ENCODE results near the gene ALKBH8.
A peak's percentile ranks its signal among the peaks of the same experiment; 100 is the strongest.

Gene ALKBH8

DNA sequence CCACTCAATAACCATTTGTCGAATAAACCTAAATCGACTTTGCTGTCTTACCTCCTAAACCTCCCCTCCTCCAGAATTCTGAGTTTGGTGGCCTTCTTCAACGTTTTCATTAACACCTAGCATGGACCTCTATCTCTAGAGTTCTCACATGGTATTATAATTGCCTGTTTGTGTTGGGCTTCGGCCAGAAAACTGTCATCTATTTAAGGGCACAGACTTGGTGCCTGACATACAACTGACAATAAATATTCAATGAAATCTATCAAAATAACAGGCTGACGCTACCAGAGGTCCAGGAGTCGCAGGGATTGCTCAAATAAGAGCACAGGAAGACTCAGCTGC lies 687 bp downstream of the ALKBH8 start:
- TF ChIP-seq, protein P1, sequence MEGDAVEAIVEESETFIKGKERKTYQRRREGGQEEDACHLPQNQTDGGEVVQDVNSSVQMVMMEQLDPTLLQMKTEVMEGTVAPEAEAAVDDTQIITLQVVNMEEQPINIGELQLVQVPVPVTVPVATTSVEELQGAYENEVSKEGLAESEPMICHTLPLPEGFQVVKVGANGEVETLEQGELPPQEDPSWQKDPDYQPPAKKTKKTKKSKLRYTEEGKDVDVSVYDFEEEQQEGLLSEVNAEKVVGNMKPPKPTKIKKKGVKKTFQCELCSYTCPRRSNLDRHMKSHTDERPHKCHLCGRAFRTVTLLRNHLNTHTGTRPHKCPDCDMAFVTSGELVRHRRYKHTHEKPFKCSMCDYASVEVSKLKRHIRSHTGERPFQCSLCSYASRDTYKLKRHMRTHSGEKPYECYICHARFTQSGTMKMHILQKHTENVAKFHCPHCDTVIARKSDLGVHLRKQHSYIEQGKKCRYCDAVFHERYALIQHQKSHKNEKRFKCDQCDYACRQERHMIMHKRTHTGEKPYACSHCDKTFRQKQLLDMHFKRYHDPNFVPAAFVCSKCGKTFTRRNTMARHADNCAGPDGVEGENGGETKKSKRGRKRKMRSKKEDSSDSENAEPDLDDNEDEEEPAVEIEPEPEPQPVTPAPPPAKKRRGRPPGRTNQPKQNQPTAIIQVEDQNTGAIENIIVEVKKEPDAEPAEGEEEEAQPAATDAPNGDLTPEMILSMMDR (IDR thresholded peaks at IDR 0.05; ENCODE audit: control insufficient read depth, insufficient read depth, low read depth, low read length, missing control alignments): no peak
- DNase-seq (ENCODE audit: low read depth): no peak
- H3K4me3 ChIP-seq (ENCODE audit: control insufficient read depth, low read depth, low read length): peak overlapping the region; percentile 68

GRCh38 chr11:107563702-107564101 lies 1.8 kb downstream of the ALKBH8 start:
- H3K4me3 ChIP-seq (ENCODE audit: control insufficient read depth, low read depth, low read length): no peak overlapping the region

DNA sequence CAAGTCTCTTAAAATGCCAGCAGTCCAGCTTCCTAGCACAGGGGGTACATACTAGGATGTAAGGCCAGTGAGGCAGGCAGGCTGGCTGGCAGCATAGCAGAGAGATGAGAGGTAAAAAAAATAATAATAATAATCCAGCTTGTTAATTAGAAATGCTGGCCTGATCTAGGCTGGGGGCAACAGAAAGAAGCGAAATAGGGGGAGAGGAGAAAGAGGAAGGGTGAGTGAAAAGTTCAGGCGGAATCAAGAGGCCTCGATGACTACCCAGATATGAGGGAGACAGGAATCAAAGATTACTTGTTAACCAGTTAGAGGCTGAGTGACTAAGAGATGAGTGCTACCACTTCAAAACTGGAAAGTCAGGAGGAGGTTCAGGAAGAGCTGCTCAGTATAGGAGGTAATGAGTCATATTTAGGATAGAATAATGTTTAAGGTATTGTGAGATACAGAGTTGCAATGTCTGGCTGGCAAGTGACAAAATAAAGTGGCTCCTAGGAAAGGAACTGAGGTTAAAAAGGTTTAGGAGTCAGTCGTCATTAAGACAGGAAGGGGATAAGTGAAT lies 2.8 kb downstream of the ALKBH8 start:
- DNase-seq (ENCODE audit: low read depth): no peak
- H3K4me3 ChIP-seq (ENCODE audit: control insufficient read depth, low read depth, low read length): no peak overlapping the region
- TF ChIP-seq, protein P1 (IDR thresholded peaks at IDR 0.05; ENCODE audit: control insufficient read depth, insufficient read depth, low read depth, low read length, missing control alignments): no peak

More at GRCh38 chr11:107563702-107564101, 1.8 kb downstream of the ALKBH8 start:
- no peak for DNase-seq (ENCODE audit: low read depth)
- TF ChIP-seq, protein P1 (IDR thresholded peaks at IDR 0.05; ENCODE audit: control insufficient read depth, insufficient read depth, low read depth, low read length, missing control alignments): peak; percentile 63

DNA sequence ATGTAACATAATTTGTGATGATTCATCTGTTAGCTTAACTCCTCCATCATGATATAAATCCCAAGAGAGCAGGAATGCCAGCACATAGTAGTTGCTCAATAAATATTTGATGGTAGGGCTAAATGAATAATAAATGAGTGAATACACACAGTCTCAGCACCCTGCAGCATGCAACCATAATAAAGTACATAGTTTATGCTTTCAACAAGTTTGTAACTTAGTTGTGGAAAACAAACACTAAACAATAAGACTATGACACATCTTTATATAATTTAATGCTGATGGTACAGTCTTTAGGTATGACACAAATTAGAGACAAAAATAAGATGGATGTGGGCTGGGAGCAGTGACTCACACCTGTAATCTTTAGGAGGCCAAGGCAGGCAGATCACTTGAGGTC lies 3.8 kb downstream of the ALKBH8 start:
- TF ChIP-seq, protein P1 (IDR thresholded peaks at IDR 0.05; ENCODE audit: control insufficient read depth, insufficient read depth, low read depth, low read length, missing control alignments): no peak
- peak; percentile 44 for DNase-seq (ENCODE audit: low read depth)
- no peak overlapping the region for H3K4me3 ChIP-seq (ENCODE audit: control insufficient read depth, low read depth, low read length)

DNA sequence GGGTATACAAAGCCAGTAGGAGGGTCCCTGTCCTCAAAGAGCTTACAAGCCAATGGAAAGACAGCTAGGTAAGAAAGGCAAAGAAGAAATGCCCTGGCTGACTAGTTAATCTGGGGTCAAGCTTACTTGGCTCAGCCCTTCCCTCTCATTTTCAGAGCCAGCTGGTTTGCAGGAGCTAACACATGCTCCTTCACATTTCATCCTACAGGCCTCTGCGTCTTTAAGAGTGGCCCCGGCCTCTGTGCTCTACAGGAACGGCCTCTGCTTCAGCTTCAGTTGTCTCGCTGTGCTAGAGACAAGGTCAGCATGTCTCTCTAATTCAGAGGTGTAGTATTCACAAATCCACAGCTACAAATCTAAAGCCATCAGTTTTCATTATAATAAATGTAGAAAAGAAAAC lies 15.2 kb downstream of the ALKBH8 start:
- TF ChIP-seq, protein P1 (IDR thresholded peaks at IDR 0.05; ENCODE audit: control insufficient read depth, insufficient read depth, low read depth, low read length, missing control alignments): no peak
- DNase-seq (ENCODE audit: low read depth): no peak

DNA sequence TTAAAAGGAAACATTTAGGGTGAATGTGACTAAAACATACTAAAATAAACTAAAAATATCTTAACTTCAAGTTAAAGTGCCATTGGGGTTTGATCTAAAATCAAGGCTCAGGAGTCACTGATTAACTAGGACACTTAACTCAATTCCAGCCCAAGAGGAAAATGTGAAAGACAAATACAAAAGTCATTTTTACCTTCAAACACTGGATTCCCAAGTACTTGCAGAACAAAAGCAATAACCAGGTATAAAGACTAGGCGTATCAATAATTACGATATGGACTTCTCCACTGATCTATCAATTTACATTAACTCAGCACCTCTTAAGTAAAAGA lies 15.6 kb downstream of the ALKBH8 start:
- TF ChIP-seq, protein P1 (IDR thresholded peaks at IDR 0.05; ENCODE audit: control insufficient read depth, insufficient read depth, low read depth, low read length, missing control alignments): no peak
- no peak for DNase-seq (ENCODE audit: low read depth)

More for the DNA sequence above, 15.2 kb downstream of the ALKBH8 start:
- no peak overlapping the region for H3K4me3 ChIP-seq (ENCODE audit: control insufficient read depth, low read depth, low read length)

More for the DNA sequence above, 15.6 kb downstream of the ALKBH8 start:
- no peak overlapping the region for H3K4me3 ChIP-seq (ENCODE audit: control insufficient read depth, low read depth, low read length)
